HCT116 (cell line): ENCODE results near the gene CCM2. TPM values are rescaled to one million over a fixed set of nuclear protein-coding genes. Genes with fewer than 3 reads are reported as not detected.

Experiments used
- ATAC-seq: fragments of 200-7000 bp; cut with Tn5 transposase; 2 replicates; pipeline ENCODE4 v1.9.1; 2020; ENCODE audit warnings: mild to moderate bottlenecking, moderate library complexity
- BruUV-seq: library from RNA; stranded (reverse); fragments of 400-500 nt; replicated peaks from 2 replicates; lab custom pipeline; 2021; lab: Mats Ljungman, UMichigan
- CTCF ChIA-PET: fragments of 300-600 bp; sonication (Branson Sonifier 250); formaldehyde crosslinking; loops from one replicate; lab custom pipeline; 2021; ENCODE audit warnings: antibody characterized with exemption; lab: Charles Lee
- POLR2A ChIA-PET: fragments of 300-600, 350-600 bp; sonication (Branson Sonifier 250); formaldehyde crosslinking; loops from one replicate; lab custom pipeline; 2021; ENCODE audit warnings: antibody characterized with exemption; lab: Charles Lee
- RAD21 ChIA-PET, 2 experiments: fragments of 300-600 bp; sonication (Branson Sonifier 250); formaldehyde crosslinking; loops; one replicate each; lab custom pipeline; 2023; ENCODE audit warnings: low total read pairs in 2 of 2; ENCODE audit not compliant: uncharacterized antibody in 2 of 2, unreplicated experiment in 2 of 2, low non-redundant PET in 1 of 2; lab: Charles Lee
- DNase-seq: peaks from one replicate; pipeline ENCODE4 v3.0.0-alpha.2; 2010; ENCODE audit warnings: low read depth, low spot score
- H2AFZ ChIP-seq: fragments of 200-600 bp; shearing (Covaris generic), sonication (generic); 2 replicates; pipeline ENCODE4 v1.6.1; 2017; ENCODE audit warnings: low read depth, mixed run types, mixed read lengths, antibody characterized with exemption, low read length; ENCODE audit not compliant: poor library complexity, severe bottlenecking
- H3K27ac ChIP-seq: 2 replicates; pipeline ENCODE4 v1.5.1; 2012; ENCODE audit warnings: low read depth, low read length
- H3K27me3 ChIP-seq: fragments of 200-600 bp; sonication (generic); 2 replicates; pipeline ENCODE4 v1.6.1; 2016; ENCODE audit warnings: mixed run types, low read length, mixed read lengths; ENCODE audit not compliant: insufficient read depth
- H3K36me3 ChIP-seq, 2 experiments: fragments of 200-500 bp in 1 of 2; fragments of 200-600 bp in 1 of 2; sonication (Bioruptor generic) in 1 of 2; sonication (generic) in 1 of 2; 2 replicates each; pipeline versions ENCODE4 v1.5.1 to v1.6.1; 2014 to 2016; ENCODE audit warnings: low read length in 2 of 2, inconsistent platforms in 1 of 2, mixed read lengths in 1 of 2, mixed run types in 1 of 2; ENCODE audit not compliant: insufficient read depth in 2 of 2, control insufficient read depth in 1 of 2
- H3K4me1 ChIP-seq, 2 experiments: fragments of 200-600 bp in 1 of 2; sonication (generic) in 1 of 2; 2 replicates each; pipeline versions ENCODE4 v1.5.1 to v1.6.1; 2012 to 2017; ENCODE audit warnings: low read length in 2 of 2, inconsistent platforms in 1 of 2, mild to moderate bottlenecking in 1 of 2, mixed read lengths in 1 of 2, mixed run types in 1 of 2, moderate library complexity in 1 of 2; ENCODE audit not compliant: insufficient read depth in 2 of 2, control insufficient read depth in 1 of 2
- H3K4me2 ChIP-seq: fragments of 200-600 bp; sonication (generic); 2 replicates; pipeline ENCODE4 v1.6.1; 2017; ENCODE audit warnings: mixed run types, low read length, mixed read lengths
- H3K4me3 ChIP-seq, 2 experiments: fragments of 200-600 bp in 1 of 2; sonication (generic) in 1 of 2; replicated peaks in 1 of 2; 2 replicates each; pipeline ENCODE4 v1.5.1; 2011 to 2016; ENCODE audit warnings: low read length in 2 of 2, control low read depth in 1 of 2, low read depth in 1 of 2, mild to moderate bottlenecking in 1 of 2, mixed read lengths in 1 of 2, mixed run types in 1 of 2
- H3K79me2 ChIP-seq: fragments of 200-600 bp; sonication (generic); 2 replicates; pipeline ENCODE4 v1.6.1; 2017; ENCODE audit warnings: mild to moderate bottlenecking, mixed run types, low read length, moderate library complexity, mixed read lengths; ENCODE audit not compliant: insufficient read depth
- H3K9ac ChIP-seq: fragments of 200-600 bp; sonication (generic); 2 replicates; pipeline ENCODE4 v1.6.1; 2016; ENCODE audit warnings: low read length, mixed read lengths
- H3K9me2 ChIP-seq: fragments of 200-600 bp; sonication (generic), shearing (Covaris generic); 2 replicates; pipeline ENCODE4 v1.6.1; 2017; ENCODE audit warnings: mixed run types, mild to moderate bottlenecking, moderate library complexity; ENCODE audit not compliant: insufficient read depth
- H3K9me3 ChIP-seq, 2 experiments: fragments of 200-500 bp in 1 of 2; fragments of 200-600 bp in 1 of 2; sonication (Bioruptor generic) in 1 of 2; sonication (generic) in 1 of 2; 2 replicates each; pipeline ENCODE4 v1.6.1; 2014 to 2017; ENCODE audit warnings: low read length in 2 of 2, mixed read lengths in 2 of 2, inconsistent platforms in 1 of 2, low read depth in 1 of 2, mild to moderate bottlenecking in 1 of 2, mixed run types in 1 of 2, moderate library complexity in 1 of 2; ENCODE audit not compliant: control insufficient read depth in 1 of 2, insufficient read depth in 1 of 2
- H4K20me1 ChIP-seq: fragments of 200-600 bp; sonication (generic), shearing (Covaris generic); 2 replicates; pipeline ENCODE4 v1.6.1; 2017; ENCODE audit warnings: mixed run types, mild to moderate bottlenecking, moderate library complexity; ENCODE audit not compliant: insufficient read depth
- CBX3 ChIP-seq: IDR thresholded peaks from 2 replicates; pipeline ENCODE4 v1.6.1; 2012; ENCODE audit warnings: low read depth
- EGR1 ChIP-seq: IDR thresholded peaks from 2 replicates; pipeline ENCODE4 v1.6.1; 2012; ENCODE audit warnings: low read depth
- ELF1 ChIP-seq: IDR thresholded peaks from 2 replicates; pipeline ENCODE4 v1.6.1; 2012; ENCODE audit warnings: low read depth, borderline replicate concordance
- EZH2 ChIP-seq: fragments of 200-600 bp; sonication (generic); IDR thresholded peaks from 2 replicates; pipeline ENCODE4 v1.6.1; 2017; ENCODE audit warnings: antibody characterized with exemption, mixed run types
- EZH2phosphoT487 ChIP-seq: fragments of 200-600 bp; IDR thresholded peaks from 2 replicates; pipeline ENCODE4 v1.6.1; 2018; ENCODE audit warnings: antibody characterized with exemption, borderline replicate concordance
- FOSL1 ChIP-seq: IDR thresholded peaks from 2 replicates; pipeline ENCODE4 v1.6.1; 2012; ENCODE audit warnings: low read depth
- JUND ChIP-seq: IDR thresholded peaks from 2 replicates; pipeline ENCODE4 v1.6.1; 2012
- POLR2AphosphoS5 ChIP-seq: IDR thresholded peaks from 2 replicates; pipeline ENCODE4 v1.6.1; 2011; ENCODE audit warnings: mild to moderate bottlenecking, low read depth, low read length, moderate library complexity
- RAD21 ChIP-seq: IDR thresholded peaks from 2 replicates; pipeline ENCODE4 v1.6.1; 2012; ENCODE audit warnings: low read depth, mild to moderate bottlenecking
- SIN3A ChIP-seq: IDR thresholded peaks from 2 replicates; pipeline ENCODE4 v1.6.1; 2012; ENCODE audit warnings: low read depth
- SP1 ChIP-seq: IDR thresholded peaks from 2 replicates; pipeline ENCODE4 v1.6.1; 2012; ENCODE audit warnings: low read depth
- SRF ChIP-seq: IDR thresholded peaks from 2 replicates; pipeline ENCODE4 v1.6.1; 2012; ENCODE audit warnings: low read depth
- TCF7L2 ChIP-seq: IDR thresholded peaks from 2 replicates; pipeline ENCODE4 v1.7.0; 2011; ENCODE audit warnings: borderline replicate concordance, inconsistent platforms; ENCODE audit not compliant: insufficient read depth, insufficient read length; ENCODE audit errors: extremely low read depth
- YY1 ChIP-seq: IDR thresholded peaks from 2 replicates; pipeline ENCODE4 v1.6.1; 2011; ENCODE audit warnings: low read length, low read depth, moderate library complexity, mild to moderate bottlenecking; ENCODE audit not compliant: insufficient replicate concordance; ENCODE audit errors: extremely low read depth
- ZFX ChIP-seq: fragments of 450-650 bp; IDR thresholded peaks from 2 replicates; pipeline ENCODE4 v1.6.1; 2017
- ZNF274 ChIP-seq: fragments of 200-500 bp; sonication (Bioruptor generic); IDR thresholded peaks from 2 replicates; pipeline ENCODE4 v1.6.1; 2014; ENCODE audit warnings: mild to moderate bottlenecking, low read depth, low read length, inconsistent platforms
- intact Hi-C: fragments of 100-400 bp; cut with micrococcal nuclease; formaldehyde crosslinking; loops from 2 replicates; pipeline ENCODE4 v1.10.0; 2022
- total RNA-seq: library from RNA; stranded (reverse); gene quantifications from one replicate; pipeline ENCODE4 v1.2.1, GENCODE V29; 2021; ENCODE audit not compliant: unreplicated experiment
- TF ChIP-seq, protein P1 (sequence below): IDR thresholded peaks from 2 replicates; pipeline ENCODE4 v1.6.1; 2012
- TF ChIP-seq, protein P2 (sequence below), 3 experiments: fragments of 200-600 bp in 1 of 3; sonication (generic) in 1 of 3; IDR thresholded peaks in 2 of 3; conservative IDR thresholded peaks in 1 of 3; 2 replicates each; pipeline ENCODE4 v1.5.1; 2012 to 2017; ENCODE audit warnings: low read depth in 2 of 3, low read length in 2 of 3, antibody characterized with exemption in 1 of 3, borderline replicate concordance in 1 of 3, control low read depth in 1 of 3, mild to moderate bottlenecking in 1 of 3, mixed read lengths in 1 of 3, mixed run types in 1 of 3, moderate library complexity in 1 of 3; ENCODE audit not compliant: insufficient read depth in 1 of 3
- TF ChIP-seq, protein P3 (sequence below): IDR thresholded peaks from 2 replicates; pipeline ENCODE4 v1.6.1; 2011; ENCODE audit warnings: mild to moderate bottlenecking, low read length, moderate library complexity; ENCODE audit not compliant: insufficient replicate concordance; ENCODE audit errors: extremely low read depth
- TF ChIP-seq, protein P4 (sequence below): IDR thresholded peaks from 2 replicates; pipeline ENCODE4 v1.6.1; 2012

Gene CCM2
- total RNA-seq, 1 experiment from 2014 or later: 34.4 TPM

DNA sequence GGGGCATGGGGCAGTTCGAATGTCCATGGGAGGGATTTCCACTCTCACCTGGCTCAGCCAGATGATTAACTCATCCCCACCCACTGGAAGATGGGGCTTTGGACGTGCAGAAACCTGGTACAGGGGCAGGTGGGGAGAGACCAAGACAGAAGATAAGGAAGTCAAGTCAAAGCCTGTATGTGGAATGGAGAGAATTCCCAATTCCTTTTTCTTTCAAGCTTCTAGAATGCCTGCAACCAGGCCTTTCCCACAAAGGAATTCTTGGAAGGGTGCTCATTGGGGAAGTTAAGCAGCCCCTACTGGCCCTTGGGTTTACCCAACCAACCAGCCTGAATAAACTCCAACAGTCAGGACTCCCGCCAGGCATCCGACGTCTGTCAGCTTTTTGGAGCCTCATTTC, 39.1 kb downstream of the CCM2 start:
- no peaks in the 10 kb centered on the region for H3K4me1 ChIP-seq
- DNase-seq (no peak), ATAC-seq (no peak)
- no peak overlapping the region for H3K27ac ChIP-seq
- H3K4me3 ChIP-seq: no peak overlapping the region
- H3K9me3 ChIP-seq: no peaks in the 10 kb centered on the region
- no peak overlapping the region for H2AFZ ChIP-seq
- intact Hi-C loops: no loop called here
- H4K20me1 ChIP-seq: no peaks in the 10 kb centered on the region
- H3K9ac ChIP-seq: no peak overlapping the region
- no peaks in the 10 kb centered on the region for H3K9me2 ChIP-seq
- no peak overlapping the region for H3K4me2 ChIP-seq
- no peak for TF ChIP-seq SIN3A
- TF ChIP-seq, protein P1, sequence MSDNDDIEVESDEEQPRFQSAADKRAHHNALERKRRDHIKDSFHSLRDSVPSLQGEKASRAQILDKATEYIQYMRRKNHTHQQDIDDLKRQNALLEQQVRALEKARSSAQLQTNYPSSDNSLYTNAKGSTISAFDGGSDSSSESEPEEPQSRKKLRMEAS: no peak
- TF ChIP-seq, protein P2, sequence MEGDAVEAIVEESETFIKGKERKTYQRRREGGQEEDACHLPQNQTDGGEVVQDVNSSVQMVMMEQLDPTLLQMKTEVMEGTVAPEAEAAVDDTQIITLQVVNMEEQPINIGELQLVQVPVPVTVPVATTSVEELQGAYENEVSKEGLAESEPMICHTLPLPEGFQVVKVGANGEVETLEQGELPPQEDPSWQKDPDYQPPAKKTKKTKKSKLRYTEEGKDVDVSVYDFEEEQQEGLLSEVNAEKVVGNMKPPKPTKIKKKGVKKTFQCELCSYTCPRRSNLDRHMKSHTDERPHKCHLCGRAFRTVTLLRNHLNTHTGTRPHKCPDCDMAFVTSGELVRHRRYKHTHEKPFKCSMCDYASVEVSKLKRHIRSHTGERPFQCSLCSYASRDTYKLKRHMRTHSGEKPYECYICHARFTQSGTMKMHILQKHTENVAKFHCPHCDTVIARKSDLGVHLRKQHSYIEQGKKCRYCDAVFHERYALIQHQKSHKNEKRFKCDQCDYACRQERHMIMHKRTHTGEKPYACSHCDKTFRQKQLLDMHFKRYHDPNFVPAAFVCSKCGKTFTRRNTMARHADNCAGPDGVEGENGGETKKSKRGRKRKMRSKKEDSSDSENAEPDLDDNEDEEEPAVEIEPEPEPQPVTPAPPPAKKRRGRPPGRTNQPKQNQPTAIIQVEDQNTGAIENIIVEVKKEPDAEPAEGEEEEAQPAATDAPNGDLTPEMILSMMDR (IDR thresholded peaks at IDR 0.05 in 2 of 3, conservative IDR thresholded peaks at IDR 0.05 in 1 of 3; ENCODE audit: borderline replicate concordance in 1 of 3, insufficient read depth in 1 of 3, low read depth in 2 of 3, low read length in 2 of 3): no peak
- TF ChIP-seq, protein P3, sequence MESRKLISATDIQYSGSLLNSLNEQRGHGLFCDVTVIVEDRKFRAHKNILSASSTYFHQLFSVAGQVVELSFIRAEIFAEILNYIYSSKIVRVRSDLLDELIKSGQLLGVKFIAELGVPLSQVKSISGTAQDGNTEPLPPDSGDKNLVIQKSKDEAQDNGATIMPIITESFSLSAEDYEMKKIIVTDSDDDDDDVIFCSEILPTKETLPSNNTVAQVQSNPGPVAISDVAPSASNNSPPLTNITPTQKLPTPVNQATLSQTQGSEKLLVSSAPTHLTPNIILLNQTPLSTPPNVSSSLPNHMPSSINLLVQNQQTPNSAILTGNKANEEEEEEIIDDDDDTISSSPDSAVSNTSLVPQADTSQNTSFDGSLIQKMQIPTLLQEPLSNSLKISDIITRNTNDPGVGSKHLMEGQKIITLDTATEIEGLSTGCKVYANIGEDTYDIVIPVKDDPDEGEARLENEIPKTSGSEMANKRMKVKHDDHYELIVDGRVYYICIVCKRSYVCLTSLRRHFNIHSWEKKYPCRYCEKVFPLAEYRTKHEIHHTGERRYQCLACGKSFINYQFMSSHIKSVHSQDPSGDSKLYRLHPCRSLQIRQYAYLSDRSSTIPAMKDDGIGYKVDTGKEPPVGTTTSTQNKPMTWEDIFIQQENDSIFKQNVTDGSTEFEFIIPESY: no peak
- no peak for TF ChIP-seq SRF
- no peak for TF ChIP-seq ZNF274
- no peak for TF ChIP-seq FOSL1
- no peak for TF ChIP-seq YY1
- no peak for TF ChIP-seq ELF1
- no peak for TF ChIP-seq CBX3
- TF ChIP-seq TCF7L2: no peak
- no peak for TF ChIP-seq RAD21
- no peak for TF ChIP-seq EZH2phosphoT487
- no peak for TF ChIP-seq EGR1
- TF ChIP-seq ZFX: no peak
- TF ChIP-seq, protein P4, sequence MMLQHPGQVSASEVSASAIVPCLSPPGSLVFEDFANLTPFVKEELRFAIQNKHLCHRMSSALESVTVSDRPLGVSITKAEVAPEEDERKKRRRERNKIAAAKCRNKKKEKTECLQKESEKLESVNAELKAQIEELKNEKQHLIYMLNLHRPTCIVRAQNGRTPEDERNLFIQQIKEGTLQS: no peak
- no peak for TF ChIP-seq POLR2AphosphoS5
- TF ChIP-seq SP1: no peak
- TF ChIP-seq JUND: no peak
- no peak for TF ChIP-seq EZH2
- CTCF ChIA-PET: no interaction called here
- no peaks in the 10 kb centered on the region; a peak in 2 of 4 replicates for H3K36me3 ChIP-seq
- H3K27me3 ChIP-seq: no peaks in the 10 kb centered on the region
- BruUV-seq: no TSS peak
- POLR2A ChIA-PET: no interaction called here
- RAD21 ChIA-PET: no interaction called here
- 0 out of 2 replicates have a peak, but pooled peaks cover 5% of the 10 kb centered on the region for H3K79me2 ChIP-seq
